Measurements from ENCODE around the gene TREML4.

GRCh38 chr6:41216616-41217015 is 11.5 kb upstream of the TREML4 start:
- TF ChIP-seq ZNF274 (IDR thresholded peaks at IDR 0.05; ENCODE audit: low read depth, low read length) (no peak), YY1 (IDR thresholded peaks at IDR 0.05; ENCODE audit: insufficient read depth, insufficient read length) (no peak), SUZ12 (IDR thresholded peaks at IDR 0.05; ENCODE audit: extremely low read depth, insufficient read depth, insufficient read length) (no peak)
